Measurements from ENCODE around the gene LNP1.
"Not testable (repeated sequence)": the region's sequence is repeated elsewhere in the genome, so short reads cannot be mapped to it uniquely, and the experiment has no call there.

Gene LNP1

GRCh38 chr3:100400780-100401673 lies at the start of gene LNP1, which contains the start of gene TOMM70:
Gene LNP1 (plus strand): TSS chr3:100401539. CDS start chr3:100429730, 28,191 bp downstream.
Gene TOMM70 (minus strand): TSS chr3:100401089. CDS start chr3:100400949, 140 bp downstream.
- peak; percentile 89 for DNase-seq (ENCODE audit: low read depth, low spot score)

GRCh38 chr3:100351770-100352169 lies 49.6 kb upstream of the LNP1 start:
- not testable (repeated sequence) for DNase-seq (ENCODE audit: low read depth, low spot score)

- no peak for DNase-seq (ENCODE audit: low read depth, low spot score)
Observed at GRCh38 chr3:100352296-100353231, 48.8 kb upstream of the LNP1 start.

GRCh38 chr3:100354850-100355249 lies 46.5 kb upstream of the LNP1 start:
- DNase-seq (ENCODE audit: low read depth, low spot score) = no peak

GRCh38 chr3:100358413-100358812 lies 42.9 kb upstream of the LNP1 start:
- no peak for DNase-seq (ENCODE audit: low read depth, low spot score)

- no peak for DNase-seq (ENCODE audit: low read depth, low spot score)
Observed at GRCh38 chr3:100359035-100359434, 42.3 kb upstream of the LNP1 start.

GRCh38 chr3:100360757-100361496 lies 40.4 kb upstream of the LNP1 start:
- no peak for DNase-seq (ENCODE audit: low read depth, low spot score)

- no peak for DNase-seq (ENCODE audit: low read depth, low spot score)
Observed at GRCh38 chr3:100361897-100362296, 39.4 kb upstream of the LNP1 start.

GRCh38 chr3:100364421-100364820 lies 36.9 kb upstream of the LNP1 start:
- no peak for DNase-seq (ENCODE audit: low read depth, low spot score)

- no peak for DNase-seq (ENCODE audit: low read depth, low spot score)
Observed at GRCh38 chr3:100366424-100366823, 34.9 kb upstream of the LNP1 start.

- DNase-seq (ENCODE audit: low read depth, low spot score) = no peak
Observed at GRCh38 chr3:100368441-100368840, 32.9 kb upstream of the LNP1 start.

GRCh38 chr3:100370756-100371155 lies 30.6 kb upstream of the LNP1 start:
- no peak for DNase-seq (ENCODE audit: low read depth, low spot score)

GRCh38 chr3:100374521-100374920 lies 26.8 kb upstream of the LNP1 start:
- DNase-seq (ENCODE audit: low read depth, low spot score) = no peak

GRCh38 chr3:100376301-100376700 lies 25.0 kb upstream of the LNP1 start:
- DNase-seq (ENCODE audit: low read depth, low spot score) = no peak

- no peak for DNase-seq (ENCODE audit: low read depth, low spot score)
Observed at GRCh38 chr3:100384733-100385525, 16.4 kb upstream of the LNP1 start.

- no peak for DNase-seq (ENCODE audit: low read depth, low spot score)
Observed at GRCh38 chr3:100386437-100387074, 14.8 kb upstream of the LNP1 start.

GRCh38 chr3:100389025-100389424 lies 12.3 kb upstream of the LNP1 start:
- no peak for DNase-seq (ENCODE audit: low read depth, low spot score)

GRCh38 chr3:100395679-100396431 lies 5.5 kb upstream of the LNP1 start:
- DNase-seq (ENCODE audit: low read depth, low spot score) = no peak

GRCh38 chr3:100396967-100397366 lies 4.4 kb upstream of the LNP1 start:
- no peak for DNase-seq (ENCODE audit: low read depth, low spot score)

Data from activated naive CD8-positive, alpha-beta T cell treated with anti-CD3 and anti-CD28 coated beads, Interleukin-2, amount 50 U/mL, for 16 hours (primary cell).